ENCODE results near the gene KLHL13.
"Not testable (repeated sequence)": the region's sequence is repeated elsewhere in the genome, so short reads cannot be mapped to it uniquely, and the experiment has no call there.

The KLHL13 gene

DNA sequence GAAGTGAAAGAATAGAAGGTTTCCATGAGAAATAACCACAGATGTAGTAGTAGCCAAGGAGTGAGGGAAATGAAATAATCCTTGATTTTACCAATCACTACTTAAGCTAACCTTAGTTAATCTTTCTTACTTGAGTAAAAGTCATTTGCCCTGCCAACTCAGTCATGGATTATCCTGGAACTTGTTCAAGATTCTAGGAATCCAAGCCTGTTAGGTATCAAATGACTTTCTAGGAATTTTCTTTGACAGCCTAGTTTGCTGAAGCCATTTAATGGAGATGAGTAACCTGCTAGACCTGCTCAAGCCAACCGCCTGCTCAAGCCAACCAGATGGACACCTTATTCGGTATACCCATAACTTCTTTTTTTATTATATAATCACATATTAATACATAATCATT lies 180.5 kb downstream of the KLHL13 start:
- DNase-seq, result no peak
- TF ChIP-seq, protein P1, sequence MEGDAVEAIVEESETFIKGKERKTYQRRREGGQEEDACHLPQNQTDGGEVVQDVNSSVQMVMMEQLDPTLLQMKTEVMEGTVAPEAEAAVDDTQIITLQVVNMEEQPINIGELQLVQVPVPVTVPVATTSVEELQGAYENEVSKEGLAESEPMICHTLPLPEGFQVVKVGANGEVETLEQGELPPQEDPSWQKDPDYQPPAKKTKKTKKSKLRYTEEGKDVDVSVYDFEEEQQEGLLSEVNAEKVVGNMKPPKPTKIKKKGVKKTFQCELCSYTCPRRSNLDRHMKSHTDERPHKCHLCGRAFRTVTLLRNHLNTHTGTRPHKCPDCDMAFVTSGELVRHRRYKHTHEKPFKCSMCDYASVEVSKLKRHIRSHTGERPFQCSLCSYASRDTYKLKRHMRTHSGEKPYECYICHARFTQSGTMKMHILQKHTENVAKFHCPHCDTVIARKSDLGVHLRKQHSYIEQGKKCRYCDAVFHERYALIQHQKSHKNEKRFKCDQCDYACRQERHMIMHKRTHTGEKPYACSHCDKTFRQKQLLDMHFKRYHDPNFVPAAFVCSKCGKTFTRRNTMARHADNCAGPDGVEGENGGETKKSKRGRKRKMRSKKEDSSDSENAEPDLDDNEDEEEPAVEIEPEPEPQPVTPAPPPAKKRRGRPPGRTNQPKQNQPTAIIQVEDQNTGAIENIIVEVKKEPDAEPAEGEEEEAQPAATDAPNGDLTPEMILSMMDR (IDR thresholded peaks at IDR 0.05), result no peak
- no peak overlapping the region for H3K4me3 Mint-ChIP-seq
- no peak overlapping the region for H3K27ac Mint-ChIP-seq
- no peaks in the 10 kb centered on the region for H3K36me3 Mint-ChIP-seq (ENCODE audit: low read depth)
- no peaks in the 10 kb centered on the region for H3K4me1 Mint-ChIP-seq
- H3K9me3 Mint-ChIP-seq, result peaks cover 16% of the 10 kb centered on the region
- H3K27me3 Mint-ChIP-seq (ENCODE audit: low read depth, poor library complexity), result no peaks in the 10 kb centered on the region

DNA sequence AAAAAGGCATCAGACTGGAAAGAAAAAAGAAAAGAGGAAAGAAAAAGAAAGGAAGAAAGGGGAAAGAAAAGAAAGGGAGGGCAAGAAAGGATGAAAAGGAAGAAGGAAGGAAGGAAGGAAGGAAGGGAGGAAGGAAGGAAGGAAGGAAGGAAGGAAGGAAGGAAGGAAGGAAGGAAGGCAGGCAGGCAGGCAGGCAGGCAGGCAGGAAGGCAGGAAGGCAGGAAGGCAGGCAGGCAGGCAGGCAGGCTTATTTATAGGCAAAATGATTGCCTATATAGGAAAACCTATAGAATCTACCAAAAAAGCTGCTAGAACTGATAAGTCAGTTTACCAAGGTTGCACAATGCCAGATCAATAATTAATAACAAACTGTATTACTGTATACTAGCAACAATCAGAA lies 186.5 kb downstream of the KLHL13 start:
- H3K27ac Mint-ChIP-seq; H3K27me3 Mint-ChIP-seq (ENCODE audit: low read depth, poor library complexity); DNase-seq; H3K4me1 Mint-ChIP-seq; H3K36me3 Mint-ChIP-seq (ENCODE audit: low read depth); H3K4me3 Mint-ChIP-seq: not testable (repeated sequence)
- H3K9me3 Mint-ChIP-seq, result peaks cover 15% of the 10 kb centered on the region

DNA sequence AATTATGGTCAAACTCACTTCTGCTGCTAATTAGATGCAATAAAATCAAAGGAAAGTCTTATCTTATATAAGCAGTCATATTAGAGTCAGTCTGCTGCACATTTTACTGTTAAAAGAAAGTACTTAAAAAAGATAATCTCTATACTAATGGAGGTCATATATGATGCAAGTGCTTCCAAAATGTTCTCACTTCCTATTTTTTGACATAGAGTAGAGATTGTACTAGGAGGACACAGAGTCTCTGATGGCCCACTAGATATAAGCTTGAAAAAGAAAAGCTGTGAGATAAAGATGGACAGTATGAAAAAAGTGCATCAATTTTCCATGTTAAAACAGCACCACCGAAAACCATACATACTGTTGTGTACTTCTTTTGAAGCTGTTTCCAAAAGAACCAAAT lies 196.9 kb downstream of the KLHL13 start:
- Mint-ChIP-seq H3K27me3 (ENCODE audit: low read depth, poor library complexity) (no peaks in the 10 kb centered on the region), H3K27ac (no peak overlapping the region), H3K4me3 (no peak overlapping the region), H3K9me3 (peaks cover 5% of the 10 kb centered on the region), H3K4me1 (peaks cover 6% of the 10 kb centered on the region), H3K36me3 (ENCODE audit: low read depth) (no peaks in the 10 kb centered on the region)
- TF ChIP-seq, protein P1 (IDR thresholded peaks at IDR 0.05), result no peak
- no peak for DNase-seq

DNA sequence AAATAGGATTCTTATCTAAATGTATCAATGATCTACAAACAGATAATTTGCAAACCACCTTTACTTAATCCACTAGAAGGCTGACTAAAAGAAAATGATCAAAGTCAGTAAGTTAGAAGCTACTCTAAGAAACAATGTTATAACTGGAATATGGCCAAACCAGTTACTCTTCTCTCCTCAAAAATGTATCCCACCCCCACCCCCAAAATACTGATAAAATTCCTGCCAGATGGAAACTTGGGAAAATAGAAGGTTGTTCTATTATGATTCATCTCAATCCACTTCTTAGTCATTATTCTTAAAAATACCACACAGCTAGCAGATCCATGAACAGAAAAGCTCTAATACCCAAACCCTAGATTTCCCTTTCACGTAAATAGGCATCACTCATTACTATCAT lies 206.4 kb downstream of the KLHL13 start:
- H3K4me3 Mint-ChIP-seq, result no peak overlapping the region
- peaks cover 20% of the 10 kb centered on the region for H3K9me3 Mint-ChIP-seq
- H3K27ac Mint-ChIP-seq, result no peak overlapping the region
- TF ChIP-seq, protein P1 (IDR thresholded peaks at IDR 0.05), result no peak
- H3K27me3 Mint-ChIP-seq (ENCODE audit: low read depth, poor library complexity), result peaks cover 2% of the 10 kb centered on the region
- DNase-seq, result no peak
- no peaks in the 10 kb centered on the region for H3K4me1 Mint-ChIP-seq
- no peaks in the 10 kb centered on the region for H3K36me3 Mint-ChIP-seq (ENCODE audit: low read depth)

DNA sequence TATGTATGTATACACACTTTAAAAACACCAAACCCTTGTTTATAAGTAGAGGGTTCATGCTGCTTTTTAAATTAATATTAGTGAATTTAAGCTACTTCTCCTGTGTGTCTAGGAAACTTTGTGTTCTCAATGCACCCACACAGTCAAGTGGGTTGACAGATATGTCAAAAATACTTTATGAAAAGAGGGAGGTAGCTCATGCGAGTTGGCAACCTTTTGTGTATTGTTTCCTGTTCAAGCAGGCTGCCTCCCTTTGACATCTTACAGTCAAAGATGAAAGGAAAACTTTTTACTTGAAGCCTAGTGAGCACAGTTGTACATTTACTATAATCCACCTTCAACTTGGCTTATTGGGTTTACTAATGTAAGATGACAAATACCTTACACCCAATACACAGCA lies 218.4 kb downstream of the KLHL13 start:
- Mint-ChIP-seq H3K4me1 (no peaks in the 10 kb centered on the region), H3K27ac (no peak overlapping the region), H3K36me3 (ENCODE audit: low read depth) (no peaks in the 10 kb centered on the region), H3K9me3 (peaks cover 5% of the 10 kb centered on the region), H3K4me3 (no peak overlapping the region), H3K27me3 (ENCODE audit: low read depth, poor library complexity) (no peaks in the 10 kb centered on the region)
- TF ChIP-seq, protein P1 (IDR thresholded peaks at IDR 0.05), result no peak
- DNase-seq, result no peak

DNA sequence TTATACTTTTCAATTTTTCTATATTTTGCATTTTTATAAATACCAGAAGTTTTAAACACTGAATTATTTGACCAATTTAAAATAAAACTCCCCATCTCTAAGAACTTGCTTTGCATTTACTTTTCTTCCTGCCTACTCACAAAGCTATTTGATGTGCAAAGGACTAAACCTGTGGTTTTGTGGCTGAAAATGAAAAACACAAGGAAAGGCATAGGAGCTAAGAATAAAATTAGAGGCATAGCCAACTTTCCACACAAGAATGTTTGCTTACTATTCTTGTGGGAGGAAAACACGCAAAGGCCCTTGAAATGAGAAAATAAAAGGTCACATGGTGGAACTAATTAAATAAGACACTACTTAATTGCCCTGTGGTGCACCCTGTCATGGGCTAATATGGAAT lies 221.2 kb downstream of the KLHL13 start:
- DNase-seq, result no peak
- Mint-ChIP-seq H3K27me3 (ENCODE audit: low read depth, poor library complexity) (peaks cover 3% of the 10 kb centered on the region), H3K36me3 (ENCODE audit: low read depth) (no peaks in the 10 kb centered on the region), H3K9me3 (peaks cover 14% of the 10 kb centered on the region), H3K27ac (no peak overlapping the region), H3K4me3 (no peak overlapping the region), H3K4me1 (no peaks in the 10 kb centered on the region)
- TF ChIP-seq, protein P1 (IDR thresholded peaks at IDR 0.05), result no peak

All from nephron progenitor cell (in vitro differentiated cells).